CD4-positive, alpha-beta T cell treated with Interleukin-10 for 1 hour (primary cell): ENCODE results near the gene AEBP2.
A peak's percentile ranks its signal among the peaks of the same experiment; 100 is the strongest.

Experiments
- DNase-seq: peaks from one replicate; pipeline ENCODE4 v3.0.0-alpha.2; 2020

AEBP2 gene

GRCh38 chr12:19515179-19515578, 75.9 kb downstream of the AEBP2 start:
- DNase-seq, result no peak

- no peak for DNase-seq
Measured at GRCh38 chr12:19517583-19517982, 78.3 kb downstream of the AEBP2 start.

GRCh38 chr12:19518209-19518608, 78.9 kb downstream of the AEBP2 start:
- no peak for DNase-seq

DNA sequence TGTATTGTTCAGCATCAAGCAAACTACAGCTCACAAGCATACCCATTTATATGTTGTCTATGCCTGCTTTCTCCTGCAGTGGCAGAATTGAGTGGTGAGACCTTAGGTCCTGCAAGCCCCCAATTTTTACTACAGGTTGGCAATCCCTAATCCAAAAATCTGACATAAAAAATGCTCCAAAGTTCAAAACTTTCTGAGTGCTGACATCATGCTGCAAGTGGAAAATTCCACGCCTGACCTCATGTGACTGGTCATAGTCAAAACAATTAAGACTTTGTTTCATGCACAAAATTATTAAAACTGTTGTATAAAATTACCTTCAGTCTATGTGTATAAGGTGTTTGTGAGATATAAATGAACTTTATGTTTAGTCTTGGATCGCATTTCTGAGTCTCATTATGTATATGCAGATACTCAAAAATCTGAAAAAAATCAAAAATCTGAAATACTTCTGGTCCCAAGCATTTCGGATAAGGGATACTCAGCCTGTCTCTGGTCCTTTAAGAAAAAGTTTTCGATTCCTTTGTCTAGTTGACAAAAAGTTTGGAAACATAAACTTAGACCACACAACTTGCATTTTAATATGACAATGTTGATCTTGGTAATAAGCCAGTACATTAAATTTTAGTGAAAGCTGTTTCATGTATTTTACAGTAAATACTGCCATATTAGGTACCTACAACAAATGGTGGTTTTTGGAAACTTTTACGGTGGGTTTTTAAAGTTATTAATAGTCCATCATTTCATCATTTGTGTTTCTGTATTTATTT, 81.5 kb downstream of the AEBP2 start:
- DNase-seq, result no peak

DNA sequence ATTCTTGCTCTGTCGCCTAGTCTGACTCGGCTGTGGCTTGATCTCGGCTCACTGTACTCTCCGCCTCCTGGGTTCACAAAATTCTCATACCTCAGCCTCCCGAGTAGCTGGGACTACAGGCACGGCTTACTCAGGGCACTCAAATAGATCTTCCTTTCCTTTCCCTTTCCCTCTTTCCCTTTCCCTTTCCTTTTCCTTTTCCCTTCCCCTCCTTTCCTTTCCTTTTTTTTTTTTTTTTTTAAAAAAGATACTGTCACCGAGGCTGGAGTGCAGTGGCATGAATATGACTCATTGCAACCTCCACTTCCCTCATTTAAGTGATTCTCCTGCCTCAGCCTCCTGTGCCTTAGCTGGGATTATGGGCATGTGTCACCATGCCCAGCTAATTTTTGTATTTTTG, 86.0 kb downstream of the AEBP2 start:
- no peak for DNase-seq

DNA sequence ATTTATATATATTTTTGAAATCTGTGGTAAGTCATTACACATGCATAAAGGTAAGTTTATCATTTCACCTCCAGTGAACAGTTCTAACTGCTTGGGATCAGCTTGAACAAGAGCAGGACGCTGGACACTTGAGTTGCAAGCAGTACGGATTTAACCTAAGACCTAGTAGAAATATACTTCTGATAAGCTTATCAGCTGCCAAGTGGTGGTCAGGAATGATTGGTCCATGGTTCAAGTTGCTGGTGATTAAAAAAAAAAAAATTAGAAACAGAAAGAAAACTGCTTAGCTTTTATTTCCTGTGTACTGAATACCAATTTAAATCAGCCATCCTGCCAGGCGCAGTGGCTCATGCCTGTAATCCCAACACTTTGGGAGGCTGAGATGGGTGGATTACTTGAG, 88.6 kb downstream of the AEBP2 start:
- no peak for DNase-seq

DNA sequence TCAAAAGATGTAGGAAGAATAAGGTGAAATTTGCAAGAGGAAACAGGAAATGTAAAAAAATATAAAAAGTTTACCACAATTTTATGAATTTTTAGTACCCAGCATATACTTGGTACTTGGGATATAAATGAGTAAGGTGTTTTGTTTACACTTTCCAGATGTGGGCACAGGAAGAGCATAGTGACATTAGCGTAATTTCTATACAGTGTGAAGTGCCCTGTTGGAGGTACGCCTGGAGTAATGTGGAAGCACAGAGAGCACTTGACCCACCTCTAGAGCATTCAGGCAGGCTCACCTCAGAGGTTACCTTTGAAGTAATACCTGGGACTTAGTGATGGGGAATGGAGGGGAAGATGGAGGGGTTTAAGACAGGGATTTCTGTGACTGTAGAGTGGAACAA, 89.5 kb downstream of the AEBP2 start:
- no peak for DNase-seq

DNA sequence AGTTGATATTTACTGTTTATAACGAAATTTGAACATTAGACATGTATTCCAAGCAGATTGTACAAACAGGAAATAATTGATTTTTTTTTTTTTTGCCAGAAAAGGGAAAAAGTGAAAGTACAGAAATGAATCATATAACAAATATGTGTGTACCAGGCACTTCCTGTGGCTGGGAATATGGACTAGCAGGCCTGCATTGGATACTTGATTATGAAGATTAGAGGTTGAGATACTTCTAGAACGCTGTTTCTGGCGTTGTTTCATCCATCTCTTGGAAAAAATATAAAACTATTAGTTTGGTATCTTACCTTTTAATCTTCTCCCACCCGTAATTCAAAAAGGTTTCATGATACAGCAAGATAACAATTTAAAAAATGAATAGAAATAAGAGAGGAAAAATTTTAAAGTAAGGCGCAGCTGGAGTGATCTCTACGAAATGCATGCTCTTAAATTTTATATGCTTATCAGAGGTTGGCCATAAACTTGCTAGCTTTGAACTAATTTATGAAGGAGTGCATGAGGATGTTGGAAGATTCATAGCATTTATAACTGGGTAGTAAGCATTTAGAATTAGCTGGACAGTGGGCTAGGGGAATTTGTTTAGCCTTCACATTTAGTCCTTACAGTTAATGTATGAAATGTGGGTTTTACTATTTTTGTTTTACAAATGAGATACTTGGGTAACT, 90.8 kb downstream of the AEBP2 start:
- DNase-seq, result no peak

DNA sequence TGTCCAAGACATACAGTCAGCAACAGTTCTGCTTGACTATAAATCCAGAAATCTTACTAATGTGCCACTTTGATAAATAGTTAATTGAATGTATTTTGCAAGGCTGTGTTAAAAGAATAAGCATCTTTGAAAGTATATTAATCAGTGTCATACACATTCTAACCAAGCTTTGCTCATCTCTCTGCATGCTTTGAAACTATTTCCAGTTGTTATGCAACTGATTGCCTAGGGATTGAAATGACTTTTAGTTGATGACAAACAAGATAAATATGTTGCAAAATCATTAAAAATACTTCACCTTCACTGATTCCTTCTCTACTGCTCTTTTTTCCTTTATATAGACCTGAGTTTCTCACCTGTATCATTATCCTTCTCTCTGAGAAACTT, 91.3 kb downstream of the AEBP2 start:
- DNase-seq, result no peak

DNA sequence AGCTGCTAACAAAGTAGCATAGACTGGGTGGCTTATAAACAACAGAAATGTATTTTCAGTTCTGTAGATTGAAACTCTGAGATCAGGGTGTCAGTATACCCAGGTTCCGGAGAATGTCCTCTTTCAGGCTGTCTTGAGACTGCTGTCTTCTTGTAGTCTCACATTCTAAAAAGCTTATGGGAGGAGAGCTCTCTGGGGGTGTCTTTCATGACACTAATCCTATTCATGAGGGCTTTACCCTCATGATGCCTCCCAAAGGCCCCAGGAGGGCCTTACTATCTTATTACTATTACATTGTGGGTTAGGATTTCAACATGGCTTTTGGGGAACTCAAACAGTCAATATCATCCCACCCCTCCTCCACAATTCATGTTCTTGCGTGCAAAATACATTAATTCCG, 94.3 kb downstream of the AEBP2 start:
- DNase-seq, result no peak

- no peak for DNase-seq
Measured at GRCh38 chr12:19539071-19539470, 99.8 kb downstream of the AEBP2 start.

DNA sequence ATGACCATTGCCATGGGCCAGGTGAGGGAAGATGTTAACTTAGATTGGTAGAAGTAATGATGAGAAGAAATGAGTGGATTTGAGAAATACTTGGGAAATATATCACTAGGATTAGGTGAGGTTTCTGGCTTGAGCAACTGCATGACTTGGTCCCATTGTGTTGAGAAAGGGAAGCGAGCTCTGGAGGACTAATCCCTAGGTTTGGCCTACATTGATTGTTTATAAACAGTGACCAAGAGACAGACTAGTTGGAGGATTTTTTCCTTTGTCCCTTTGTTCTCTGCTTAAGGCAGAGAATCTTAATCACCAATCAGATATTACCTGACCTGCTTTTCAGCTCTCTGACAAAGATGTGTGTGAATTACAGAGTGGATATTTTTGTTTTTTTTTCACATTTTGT, 100.5 kb downstream of the AEBP2 start:
- DNase-seq, result no peak

- no peak for DNase-seq
Measured at GRCh38 chr12:19542606-19543005, 103.3 kb downstream of the AEBP2 start.

DNA sequence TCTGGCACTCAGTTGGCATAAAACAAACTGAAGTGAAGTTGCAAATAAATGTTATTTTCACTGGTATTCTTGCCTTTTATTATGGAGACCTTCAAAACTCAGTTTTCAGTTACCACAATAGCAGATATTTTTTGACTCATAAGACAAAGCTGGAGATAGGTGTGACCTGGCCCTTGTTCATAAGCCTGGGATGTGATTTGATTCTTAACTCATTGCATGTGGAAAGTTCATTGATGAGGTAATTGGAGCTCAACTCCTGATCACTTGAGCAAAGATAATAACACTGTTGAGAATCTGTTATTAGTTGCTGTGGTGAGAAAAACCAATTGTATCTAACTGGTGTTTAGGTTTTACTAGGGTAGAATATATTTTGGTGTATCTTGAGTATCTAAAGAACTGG, 105.1 kb downstream of the AEBP2 start:
- DNase-seq, result no peak

DNA sequence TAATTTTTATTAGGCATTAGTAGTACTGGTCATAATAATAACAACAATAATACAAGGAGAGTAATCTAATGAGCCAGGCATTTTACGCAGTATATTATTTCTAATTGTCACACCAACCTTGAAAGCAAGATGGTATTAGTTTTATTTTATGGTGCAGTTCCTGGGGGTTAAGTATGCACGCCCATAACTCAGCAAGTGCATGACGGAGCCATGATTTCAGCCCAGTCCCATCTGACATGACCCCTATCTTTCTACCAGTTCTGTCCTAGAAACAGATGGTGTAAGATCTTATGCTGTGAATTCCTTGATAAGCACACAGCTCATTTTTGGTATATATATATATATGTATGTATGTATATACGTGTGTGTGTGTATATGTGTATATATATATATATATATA, 106.0 kb downstream of the AEBP2 start:
- no peak for DNase-seq

DNA sequence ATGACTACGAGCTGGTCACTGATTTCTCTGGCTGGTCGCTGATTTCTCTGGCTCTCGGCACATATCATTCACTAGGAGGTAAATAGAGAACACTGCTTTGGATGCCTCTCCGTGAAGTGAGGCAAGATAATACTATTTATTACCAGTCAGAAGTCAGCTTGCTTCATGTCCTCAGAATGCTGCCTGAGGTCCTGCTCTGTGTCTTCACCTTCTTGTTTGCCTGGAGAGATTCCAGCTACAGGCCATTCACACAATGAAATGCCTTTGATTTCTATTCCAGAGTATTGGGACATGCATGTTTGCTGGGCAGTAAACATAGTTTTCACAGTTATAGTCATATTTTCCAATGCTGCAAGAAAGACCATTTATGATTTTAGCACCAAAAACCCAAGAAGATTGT, 106.7 kb downstream of the AEBP2 start:
- DNase-seq, result no peak

- no peak for DNase-seq
Measured at GRCh38 chr12:19546611-19547162, 107.4 kb downstream of the AEBP2 start.

DNA sequence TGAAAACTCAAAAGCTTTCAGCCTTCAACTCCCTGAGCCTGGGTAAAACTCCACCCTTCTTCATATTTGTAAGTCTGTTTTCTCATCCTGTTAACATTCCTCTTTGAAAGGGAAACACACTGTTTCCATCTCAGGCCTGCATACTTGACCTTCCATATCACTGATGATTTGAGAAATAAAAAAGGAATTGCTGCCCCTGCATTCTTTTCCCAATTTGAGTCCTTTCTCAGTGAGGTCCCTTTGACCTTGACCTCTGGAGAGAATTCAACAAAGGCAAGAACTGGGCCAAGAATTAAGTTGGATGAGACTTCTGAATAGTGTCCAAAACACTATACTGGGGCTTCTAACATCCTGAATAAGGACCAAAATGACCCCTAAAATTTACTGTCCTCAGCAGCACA, 108.0 kb downstream of the AEBP2 start:
- no peak for DNase-seq

- no peak for DNase-seq
Measured at GRCh38 chr12:19548834-19549233, 109.5 kb downstream of the AEBP2 start.

- DNase-seq, result no peak
Measured at GRCh38 chr12:19550626-19551025, 111.3 kb downstream of the AEBP2 start.

- peak; percentile 8 for DNase-seq
Measured at GRCh38 chr12:19552441-19553097, 113.3 kb downstream of the AEBP2 start.

- DNase-seq, result no peak
Measured at GRCh38 chr12:19553175-19553574, 113.9 kb downstream of the AEBP2 start.

DNA sequence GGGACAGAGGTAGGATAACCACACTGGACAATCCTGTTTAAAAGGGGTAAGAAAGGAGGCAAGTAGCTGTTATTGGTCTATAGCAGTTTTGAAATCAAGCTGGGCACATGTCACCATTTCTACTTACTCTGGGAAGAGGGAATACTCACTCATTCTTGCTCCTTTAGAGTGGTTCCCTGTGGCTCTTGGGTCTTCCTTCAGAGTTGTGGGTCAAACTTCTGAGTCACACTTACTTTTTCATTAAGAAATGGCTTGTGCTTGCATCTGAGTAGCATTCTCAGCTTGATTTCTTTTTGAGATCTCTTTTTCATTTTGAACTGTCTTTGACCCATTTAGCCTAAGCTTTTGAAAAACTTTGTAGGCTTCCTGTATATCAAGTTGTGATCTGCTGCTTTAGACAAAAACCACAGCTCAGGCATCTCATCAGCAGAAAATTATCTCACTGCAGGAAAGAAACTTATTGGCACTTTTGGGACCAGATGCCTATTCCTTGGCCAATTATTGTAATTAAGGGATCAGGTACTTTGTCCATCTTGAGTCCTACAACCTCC, 122.2 kb downstream of the AEBP2 start:
- DNase-seq, result peak; percentile 3
